ENCODE measurements around the gene MAP7D3.

- TF ChIP-seq, protein P1, sequence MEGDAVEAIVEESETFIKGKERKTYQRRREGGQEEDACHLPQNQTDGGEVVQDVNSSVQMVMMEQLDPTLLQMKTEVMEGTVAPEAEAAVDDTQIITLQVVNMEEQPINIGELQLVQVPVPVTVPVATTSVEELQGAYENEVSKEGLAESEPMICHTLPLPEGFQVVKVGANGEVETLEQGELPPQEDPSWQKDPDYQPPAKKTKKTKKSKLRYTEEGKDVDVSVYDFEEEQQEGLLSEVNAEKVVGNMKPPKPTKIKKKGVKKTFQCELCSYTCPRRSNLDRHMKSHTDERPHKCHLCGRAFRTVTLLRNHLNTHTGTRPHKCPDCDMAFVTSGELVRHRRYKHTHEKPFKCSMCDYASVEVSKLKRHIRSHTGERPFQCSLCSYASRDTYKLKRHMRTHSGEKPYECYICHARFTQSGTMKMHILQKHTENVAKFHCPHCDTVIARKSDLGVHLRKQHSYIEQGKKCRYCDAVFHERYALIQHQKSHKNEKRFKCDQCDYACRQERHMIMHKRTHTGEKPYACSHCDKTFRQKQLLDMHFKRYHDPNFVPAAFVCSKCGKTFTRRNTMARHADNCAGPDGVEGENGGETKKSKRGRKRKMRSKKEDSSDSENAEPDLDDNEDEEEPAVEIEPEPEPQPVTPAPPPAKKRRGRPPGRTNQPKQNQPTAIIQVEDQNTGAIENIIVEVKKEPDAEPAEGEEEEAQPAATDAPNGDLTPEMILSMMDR (IDR thresholded peaks at IDR 0.05): no peak
- TF ChIP-seq POLR2AphosphoS5 (IDR thresholded peaks at IDR 0.05) (no peak), EP300 (IDR thresholded peaks at IDR 0.05) (no peak), POLR2A (IDR thresholded peaks at IDR 0.05) (no peak)
These were observed 23.0 kb downstream of the MAP7D3 start for GRCh38 chrX:136227948-136228838.

All from sigmoid colon (tissue), 4 donors.